ENCODE results near the gene TRPM8.

The TRPM8 gene

GRCh38 chr2:233992513-233993217 lies 75.5 kb downstream of the TRPM8 start:
- Mint-ChIP-seq H3K27ac (no peak overlapping the region), H3K4me1 (peaks cover 50% of the 10 kb centered on the region), H3K36me3 (ENCODE audit: low read depth) (peaks cover 7% of the 10 kb centered on the region), H3K4me3 (no peak overlapping the region), H3K27me3 (no peaks in the 10 kb centered on the region), H3K9me3 (peaks cover 14% of the 10 kb centered on the region)
- no peak for DNase-seq
- ATAC-seq, result no peak

- peaks cover 1% of the 10 kb centered on the region for H3K36me3 Mint-ChIP-seq (ENCODE audit: low read depth)
- ATAC-seq, result no peak
- no peak overlapping the region for H3K27ac Mint-ChIP-seq
- H3K9me3 Mint-ChIP-seq, result peaks cover 8% of the 10 kb centered on the region
- peaks cover 49% of the 10 kb centered on the region for H3K4me1 Mint-ChIP-seq
- H3K27me3 Mint-ChIP-seq, result no peaks in the 10 kb centered on the region
- no peak overlapping the region for H3K4me3 Mint-ChIP-seq
- no peak for DNase-seq
These were observed 76.3 kb downstream of the TRPM8 start for GRCh38 chr2:233993461-233993860.

GRCh38 chr2:233994151-233994550 lies 77.0 kb downstream of the TRPM8 start:
- H3K4me1 Mint-ChIP-seq, result peaks cover 43% of the 10 kb centered on the region
- peaks cover 7% of the 10 kb centered on the region for H3K9me3 Mint-ChIP-seq
- peaks cover 1% of the 10 kb centered on the region for H3K36me3 Mint-ChIP-seq (ENCODE audit: low read depth)
- ATAC-seq (no peak), DNase-seq (no peak)
- H3K4me3 Mint-ChIP-seq, result no peak overlapping the region
- H3K27ac Mint-ChIP-seq, result no peak overlapping the region
- H3K27me3 Mint-ChIP-seq, result no peaks in the 10 kb centered on the region

- H3K4me1 Mint-ChIP-seq, result peaks cover 33% of the 10 kb centered on the region
- no peak for ATAC-seq
- no peak overlapping the region for H3K4me3 Mint-ChIP-seq
- H3K9me3 Mint-ChIP-seq, result no peaks in the 10 kb centered on the region
- H3K27ac Mint-ChIP-seq, result no peak overlapping the region
- H3K36me3 Mint-ChIP-seq (ENCODE audit: low read depth), result no peaks in the 10 kb centered on the region
- DNase-seq, result no peak
- H3K27me3 Mint-ChIP-seq, result no peaks in the 10 kb centered on the region
These were observed 78.8 kb downstream of the TRPM8 start for GRCh38 chr2:233996000-233996399.

- H3K4me1 Mint-ChIP-seq, result peaks cover 33% of the 10 kb centered on the region
- no peak for ATAC-seq
- H3K9me3 Mint-ChIP-seq, result no peaks in the 10 kb centered on the region
- no peak overlapping the region for H3K27ac Mint-ChIP-seq
- DNase-seq, result no peak
- H3K36me3 Mint-ChIP-seq (ENCODE audit: low read depth), result no peaks in the 10 kb centered on the region
- no peak overlapping the region for H3K4me3 Mint-ChIP-seq
- H3K27me3 Mint-ChIP-seq, result no peaks in the 10 kb centered on the region
These were observed 79.3 kb downstream of the TRPM8 start for GRCh38 chr2:233996461-233996860.

GRCh38 chr2:233997707-233998106 lies 80.5 kb downstream of the TRPM8 start:
- ATAC-seq, result no peak
- no peak for DNase-seq
- peaks cover 32% of the 10 kb centered on the region for H3K4me1 Mint-ChIP-seq
- no peak overlapping the region for H3K4me3 Mint-ChIP-seq
- no peaks in the 10 kb centered on the region for H3K36me3 Mint-ChIP-seq (ENCODE audit: low read depth)
- no peaks in the 10 kb centered on the region for H3K9me3 Mint-ChIP-seq
- no peak overlapping the region for H3K27ac Mint-ChIP-seq
- H3K27me3 Mint-ChIP-seq, result no peaks in the 10 kb centered on the region

- H3K4me1 Mint-ChIP-seq, result peaks cover 42% of the 10 kb centered on the region
- DNase-seq, result no peak
These were observed 82.0 kb downstream of the TRPM8 start for GRCh38 chr2:233999182-233999581.

GRCh38 chr2:234001380-234002160 lies 84.4 kb downstream of the TRPM8 start:
- DNase-seq (peak; percentile 15), ATAC-seq (peak; percentile 79)
- Mint-ChIP-seq H3K27ac (peak overlapping the region; percentile 85), H3K4me1 (peaks cover 37% of the 10 kb centered on the region), H3K9me3 (no peaks in the 10 kb centered on the region), H3K4me3 (peak overlapping the region; percentile 12), H3K36me3 (ENCODE audit: low read depth) (no peaks in the 10 kb centered on the region), H3K27me3 (no peaks in the 10 kb centered on the region)

More at GRCh38 chr2:233999182-233999581, 82.0 kb downstream of the TRPM8 start:
- Mint-ChIP-seq H3K27me3 (no peaks in the 10 kb centered on the region), H3K36me3 (ENCODE audit: low read depth) (no peaks in the 10 kb centered on the region), H3K4me3 (no peak overlapping the region), H3K27ac (no peak overlapping the region), H3K9me3 (no peaks in the 10 kb centered on the region)
- ATAC-seq, result no peak

GRCh38 chr2:234002281-234002680 lies 85.1 kb downstream of the TRPM8 start:
- DNase-seq (no peak), ATAC-seq (no peak)
- Mint-ChIP-seq H3K27me3 (no peaks in the 10 kb centered on the region), H3K4me3 (no peak overlapping the region), H3K4me1 (peaks cover 36% of the 10 kb centered on the region), H3K36me3 (ENCODE audit: low read depth) (no peaks in the 10 kb centered on the region), H3K27ac (no peak overlapping the region), H3K9me3 (no peaks in the 10 kb centered on the region)

GRCh38 chr2:234003972-234004617 lies 86.9 kb downstream of the TRPM8 start:
- no peaks in the 10 kb centered on the region for H3K36me3 Mint-ChIP-seq (ENCODE audit: low read depth)
- H3K27ac Mint-ChIP-seq, result peak overlapping the region; percentile 17
- no peaks in the 10 kb centered on the region for H3K27me3 Mint-ChIP-seq
- H3K4me1 Mint-ChIP-seq, result peaks cover 36% of the 10 kb centered on the region
- H3K4me3 Mint-ChIP-seq, result no peak overlapping the region
- ATAC-seq, result peak; percentile 72
- H3K9me3 Mint-ChIP-seq, result no peaks in the 10 kb centered on the region
- DNase-seq, result peak; percentile 42

- ATAC-seq (no peak), DNase-seq (no peak)
- Mint-ChIP-seq H3K27me3 (no peaks in the 10 kb centered on the region), H3K27ac (peak overlapping the region; percentile 16), H3K4me3 (no peak overlapping the region), H3K36me3 (ENCODE audit: low read depth) (no peaks in the 10 kb centered on the region), H3K4me1 (peaks cover 36% of the 10 kb centered on the region), H3K9me3 (no peaks in the 10 kb centered on the region)
These were observed 88.0 kb downstream of the TRPM8 start for GRCh38 chr2:234005126-234005525.

GRCh38 chr2:234006501-234006900 lies 89.3 kb downstream of the TRPM8 start:
- Mint-ChIP-seq H3K27me3 (peaks cover 3% of the 10 kb centered on the region), H3K4me1 (peaks cover 23% of the 10 kb centered on the region), H3K27ac (no peak overlapping the region), H3K36me3 (ENCODE audit: low read depth) (no peaks in the 10 kb centered on the region), H3K4me3 (no peak overlapping the region), H3K9me3 (peaks cover 3% of the 10 kb centered on the region)
- ATAC-seq (no peak), DNase-seq (no peak)

- Mint-ChIP-seq H3K27ac (no peak overlapping the region), H3K27me3 (peaks cover 5% of the 10 kb centered on the region), H3K4me1 (no peaks in the 10 kb centered on the region), H3K9me3 (peaks cover 3% of the 10 kb centered on the region), H3K4me3 (no peak overlapping the region), H3K36me3 (ENCODE audit: low read depth) (no peaks in the 10 kb centered on the region)
- no peak for DNase-seq
- ATAC-seq, result no peak
These were observed 97.3 kb downstream of the TRPM8 start for GRCh38 chr2:234014427-234014826.

GRCh38 chr2:234015861-234016260 lies 98.7 kb downstream of the TRPM8 start:
- no peak overlapping the region for H3K4me3 Mint-ChIP-seq
- H3K27me3 Mint-ChIP-seq, result peaks cover 3% of the 10 kb centered on the region
- no peak overlapping the region for H3K27ac Mint-ChIP-seq
- no peaks in the 10 kb centered on the region for H3K36me3 Mint-ChIP-seq (ENCODE audit: low read depth)
- H3K4me1 Mint-ChIP-seq, result no peaks in the 10 kb centered on the region
- ATAC-seq (no peak), DNase-seq (no peak)
- peaks cover 2% of the 10 kb centered on the region for H3K9me3 Mint-ChIP-seq

- H3K9me3 Mint-ChIP-seq, result no peaks in the 10 kb centered on the region
These were observed 102.7 kb downstream of the TRPM8 start for GRCh38 chr2:234019896-234020295.

More at GRCh38 chr2:234019896-234020295, 102.7 kb downstream of the TRPM8 start:
- H3K27me3 Mint-ChIP-seq, result peaks cover 2% of the 10 kb centered on the region
- no peak overlapping the region for H3K27ac Mint-ChIP-seq
- peaks cover 3% of the 10 kb centered on the region for H3K36me3 Mint-ChIP-seq (ENCODE audit: low read depth)
- peaks cover under 1% of the 10 kb centered on the region for H3K4me1 Mint-ChIP-seq
- H3K4me3 Mint-ChIP-seq, result no peak overlapping the region
- no peak for DNase-seq
- ATAC-seq, result no peak

All from activated naive CD8-positive, alpha-beta T cell treated with anti-CD3 and anti-CD28 coated beads, Interleukin-2, amount 50 U/mL, for 24 hours (primary cell).